HEK293T (cell line): ENCODE results near the gene AQP9.

Experiments used
- CTCF ChIA-PET: fragments of 350-600 bp; formaldehyde crosslinking; extraction: SDS; loops from one replicate; lab custom pipeline; 2021; ENCODE audit warnings: antibody characterized with exemption, inconsistent platforms; lab: Yijun Ruan, JAX
- POLR2A ChIA-PET: fragments of 350-600 bp; formaldehyde crosslinking; extraction: SDS; loops from one replicate; lab custom pipeline; 2020; ENCODE audit warnings: antibody characterized with exemption, inconsistent platforms; lab: Yijun Ruan, JAX
- DNase-seq: peaks from one replicate; pipeline ENCODE4 v3.0.0; 2012; ENCODE audit warnings: mixed read lengths; ENCODE audit errors: extremely low spot score
- ARNT ChIP-seq: fragments of 450-650 bp; IDR thresholded peaks from 2 replicates; pipeline ENCODE4 v1.6.1; 2017; ENCODE audit warnings: mild to moderate bottlenecking
- BHLHE40 ChIP-seq: fragments of 450-650 bp; IDR thresholded peaks from 2 replicates; pipeline ENCODE4 v1.6.1; 2016; ENCODE audit warnings: mild to moderate bottlenecking, moderate library complexity, borderline replicate concordance
- CTBP1 ChIP-seq: fragments of 450-650 bp; IDR thresholded peaks from 2 replicates; pipeline ENCODE4 v1.6.1; 2016; ENCODE audit warnings: borderline replicate concordance
- ELF4 ChIP-seq: fragments of 450-650 bp; IDR thresholded peaks from 2 replicates; pipeline ENCODE4 v1.6.1; 2017; ENCODE audit warnings: antibody characterized with exemption
- FOXA1 ChIP-seq: fragments of 450-650 bp; IDR thresholded peaks from 2 replicates; pipeline ENCODE4 v1.6.1; 2016; ENCODE audit warnings: mild to moderate bottlenecking
- FOXK2 ChIP-seq: fragments of 450-650 bp; IDR thresholded peaks from 2 replicates; pipeline ENCODE4 v1.6.1; 2016; ENCODE audit warnings: mild to moderate bottlenecking
- FOXM1 ChIP-seq: fragments of 450-650 bp; IDR thresholded peaks from 2 replicates; pipeline ENCODE4 v1.6.1; 2017; ENCODE audit warnings: mild to moderate bottlenecking, borderline replicate concordance
- HDGF ChIP-seq: fragments of 450-650 bp; IDR thresholded peaks from 2 replicates; pipeline ENCODE4 v1.6.1; 2017; ENCODE audit warnings: antibody characterized with exemption, borderline replicate concordance
- L3MBTL2 ChIP-seq: fragments of 450-650 bp; conservative IDR thresholded peaks from 2 replicates; pipeline ENCODE4 v1.6.1; 2016; ENCODE audit warnings: mild to moderate bottlenecking
- LEF1 ChIP-seq: fragments of 450-650 bp; IDR thresholded peaks from 2 replicates; pipeline ENCODE4 v1.6.1; 2017; ENCODE audit warnings: mild to moderate bottlenecking, borderline replicate concordance
- NFRKB ChIP-seq: fragments of 450-650 bp; IDR thresholded peaks from 2 replicates; pipeline ENCODE4 v1.6.1; 2016; ENCODE audit warnings: mild to moderate bottlenecking, moderate library complexity
- SP1 ChIP-seq: fragments of 450-650 bp; IDR thresholded peaks from 2 replicates; pipeline ENCODE4 v1.6.1; 2017
- SUZ12 ChIP-seq: fragments of 450-650 bp; IDR thresholded peaks from 2 replicates; pipeline ENCODE4 v1.6.1; 2016; ENCODE audit warnings: mild to moderate bottlenecking
- TARDBP ChIP-seq: fragments of 450-650 bp; IDR thresholded peaks from 2 replicates; pipeline ENCODE4 v1.6.1; 2016
- ZNF384 ChIP-seq: fragments of 450-650 bp; IDR thresholded peaks from 2 replicates; pipeline ENCODE4 v1.6.1; 2016
- TF ChIP-seq, protein P1 (sequence below): fragments of 450-650 bp; IDR thresholded peaks from 2 replicates; pipeline ENCODE4 v1.6.1; 2016

The AQP9 gene

DNA sequence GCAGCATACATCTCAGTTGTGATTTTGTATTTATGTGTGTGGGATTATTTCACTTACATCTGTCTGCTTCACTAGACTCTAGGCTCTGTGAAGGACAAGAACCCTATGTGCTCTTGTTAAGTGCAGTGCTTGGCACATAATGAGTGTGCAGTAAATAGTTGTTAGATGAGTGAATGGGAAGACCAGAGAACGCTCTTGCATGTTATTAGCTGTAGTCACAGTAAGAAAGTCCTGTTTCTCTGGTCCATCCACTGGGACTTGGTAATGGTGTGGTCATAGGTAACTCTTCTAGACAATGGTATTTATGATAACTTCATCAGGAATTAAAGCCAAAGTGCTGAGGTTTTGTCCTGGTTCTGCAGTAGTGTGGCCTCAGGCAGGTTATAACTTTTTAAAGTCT, 1.4 kb upstream of the AQP9 start:
- CTCF ChIA-PET: no interaction called here
- POLR2A ChIA-PET: no interaction called here
- DNase-seq: no peak
- TF ChIP-seq NFRKB: no peak
- TF ChIP-seq FOXK2: no peak
- TF ChIP-seq SUZ12: no peak
- TF ChIP-seq FOXA1: no peak
- no peak for TF ChIP-seq FOXM1
- TF ChIP-seq TARDBP: no peak
- TF ChIP-seq LEF1: no peak
- TF ChIP-seq HDGF: no peak
- TF ChIP-seq ARNT: no peak
- no peak for TF ChIP-seq ELF4
- TF ChIP-seq L3MBTL2: no peak
- no peak for TF ChIP-seq ZNF384
- TF ChIP-seq CTBP1: no peak
- TF ChIP-seq SP1: no peak
- TF ChIP-seq, protein P1, sequence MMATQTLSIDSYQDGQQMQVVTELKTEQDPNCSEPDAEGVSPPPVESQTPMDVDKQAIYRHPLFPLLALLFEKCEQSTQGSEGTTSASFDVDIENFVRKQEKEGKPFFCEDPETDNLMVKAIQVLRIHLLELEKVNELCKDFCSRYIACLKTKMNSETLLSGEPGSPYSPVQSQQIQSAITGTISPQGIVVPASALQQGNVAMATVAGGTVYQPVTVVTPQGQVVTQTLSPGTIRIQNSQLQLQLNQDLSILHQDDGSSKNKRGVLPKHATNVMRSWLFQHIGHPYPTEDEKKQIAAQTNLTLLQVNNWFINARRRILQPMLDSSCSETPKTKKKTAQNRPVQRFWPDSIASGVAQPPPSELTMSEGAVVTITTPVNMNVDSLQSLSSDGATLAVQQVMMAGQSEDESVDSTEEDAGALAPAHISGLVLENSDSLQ: no peak
- TF ChIP-seq BHLHE40: no peak

DNA sequence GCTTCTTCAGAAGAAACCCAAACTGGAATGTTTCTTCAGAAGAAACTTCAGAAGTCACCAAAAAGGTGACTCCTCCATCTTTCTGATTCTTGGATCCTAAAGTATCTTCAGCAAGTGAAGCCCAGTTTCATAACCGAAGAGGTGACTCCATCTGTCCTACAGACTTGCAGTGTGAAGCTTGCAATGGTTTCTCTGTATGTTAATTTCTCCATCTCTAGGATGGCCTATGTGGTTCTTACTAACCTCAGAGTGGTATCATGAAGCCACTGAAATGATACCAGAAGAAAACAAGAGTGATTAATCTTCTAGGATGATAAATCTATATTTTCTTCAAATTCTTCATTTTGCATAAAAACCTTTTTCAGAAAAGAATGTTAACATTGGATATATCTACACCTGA, 495 bp upstream of the AQP9 start:
- no peak for DNase-seq
- ChIA-PET POLR2A (no interaction called here), CTCF (no interaction called here)
- no peak for TF ChIP-seq SUZ12
- TF ChIP-seq CTBP1: no peak
- TF ChIP-seq SP1: no peak
- TF ChIP-seq HDGF: no peak
- no peak for TF ChIP-seq TARDBP
- no peak for TF ChIP-seq FOXK2
- TF ChIP-seq NFRKB: no peak

DNA sequence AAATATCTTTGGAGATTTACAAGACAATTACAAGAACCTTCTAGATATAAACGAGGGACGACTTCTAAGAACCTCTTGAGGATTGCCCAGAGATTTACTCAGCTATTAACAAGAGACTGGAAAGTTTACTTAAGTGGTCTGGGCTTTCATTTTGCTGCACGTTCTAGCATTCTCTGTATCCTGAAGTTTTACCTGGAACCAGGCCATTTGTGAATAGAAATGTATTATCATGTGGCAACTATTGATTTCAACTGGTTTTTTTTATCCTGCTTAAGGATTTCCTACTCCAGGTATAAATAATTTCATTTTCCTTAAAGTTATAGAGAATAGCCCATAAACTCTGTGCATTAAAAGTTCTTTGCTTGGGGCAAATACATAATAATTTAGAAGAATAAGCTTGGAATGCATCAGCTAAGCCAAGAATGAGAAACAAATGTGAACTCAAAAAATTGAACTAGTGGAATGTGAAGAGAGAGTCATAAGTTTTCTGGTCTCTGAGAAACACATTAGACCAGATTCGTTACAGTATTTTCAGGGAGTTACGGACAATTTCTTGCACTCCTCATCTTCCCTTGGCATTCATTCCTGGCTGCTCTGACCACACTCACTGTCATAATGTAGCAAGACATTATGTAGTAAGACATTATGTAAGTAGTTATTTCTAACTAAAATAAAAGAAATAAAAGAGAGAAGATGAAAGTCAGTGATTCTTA, 1.3 kb downstream of the AQP9 start:
- ChIA-PET CTCF (no interaction called here), POLR2A (no interaction called here)
- no peak for DNase-seq
- TF ChIP-seq ARNT (no peak), ELF4 (no peak), FOXM1 (no peak), CTBP1 (no peak), NFRKB (no peak), ZNF384 (no peak)
- TF ChIP-seq, protein P1: no peak

DNA sequence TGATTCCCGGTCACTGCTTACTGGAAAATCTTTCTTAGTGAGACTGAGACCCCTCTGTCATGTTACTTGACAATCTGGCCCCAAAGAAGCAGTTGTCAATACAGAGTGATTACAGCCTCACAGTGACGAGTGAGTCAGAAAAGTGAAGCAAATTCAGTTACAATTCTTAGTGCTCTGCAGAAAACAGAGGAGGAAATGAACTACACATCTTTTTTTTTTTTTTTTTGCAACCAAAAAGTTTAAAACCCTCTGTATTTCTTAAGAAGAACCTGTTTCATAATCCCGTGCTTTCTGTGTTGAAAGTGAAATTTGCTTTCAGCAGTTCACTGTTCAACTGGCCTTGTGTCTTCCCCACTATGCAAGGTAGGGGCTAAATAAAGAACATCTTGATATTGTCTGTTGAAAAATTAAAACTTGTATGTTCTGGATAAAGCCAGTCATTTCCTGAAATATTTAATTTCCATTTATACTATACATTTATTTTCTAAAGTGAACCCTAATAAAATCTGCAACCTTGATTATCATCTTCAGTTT, 1.9 kb downstream of the AQP9 start:
- POLR2A ChIA-PET: no interaction called here
- CTCF ChIA-PET: no interaction called here
- no peak for DNase-seq
- TF ChIP-seq BHLHE40: no peak
- TF ChIP-seq TARDBP: no peak
- TF ChIP-seq, protein P1: no peak
- TF ChIP-seq FOXK2: no peak
- no peak for TF ChIP-seq SP1
- no peak for TF ChIP-seq ARNT
- TF ChIP-seq CTBP1: no peak
- no peak for TF ChIP-seq NFRKB
- no peak for TF ChIP-seq SUZ12
- TF ChIP-seq HDGF: no peak
- TF ChIP-seq ZNF384: no peak
- no peak for TF ChIP-seq FOXM1

DNA sequence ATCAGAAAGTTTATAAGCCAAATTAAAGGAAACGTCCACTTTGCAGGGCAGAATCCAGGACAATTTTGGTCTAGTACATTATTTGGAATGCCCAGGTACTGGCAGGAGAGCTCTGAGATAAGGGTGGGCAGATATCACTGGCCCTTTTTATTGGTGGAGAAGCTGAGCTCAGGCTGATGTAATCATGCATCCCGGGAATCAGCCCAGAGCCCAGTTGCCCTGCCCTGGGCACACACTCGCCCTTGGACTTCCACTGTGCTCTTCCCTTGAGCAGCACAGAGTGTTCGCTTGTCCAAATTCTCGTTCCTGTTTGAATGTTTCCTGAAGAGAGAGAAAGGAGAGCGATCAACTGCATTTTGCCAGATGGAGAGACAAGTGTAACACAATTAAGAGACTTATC, 3.7 kb downstream of the AQP9 start:
- POLR2A ChIA-PET: no interaction called here
- CTCF ChIA-PET: no interaction called here
- no peak for DNase-seq
- TF ChIP-seq HDGF (no peak), SP1 (no peak), ZNF384 (no peak), TARDBP (no peak), FOXA1 (no peak), ARNT (no peak), SUZ12 (no peak), NFRKB (no peak), L3MBTL2 (no peak), FOXK2 (no peak), FOXM1 (no peak), CTBP1 (no peak), LEF1 (no peak), ELF4 (no peak), BHLHE40 (no peak)
- TF ChIP-seq, protein P1: no peak
